Measurements from ENCODE around the gene ELOB.

ELOB gene

DNA sequence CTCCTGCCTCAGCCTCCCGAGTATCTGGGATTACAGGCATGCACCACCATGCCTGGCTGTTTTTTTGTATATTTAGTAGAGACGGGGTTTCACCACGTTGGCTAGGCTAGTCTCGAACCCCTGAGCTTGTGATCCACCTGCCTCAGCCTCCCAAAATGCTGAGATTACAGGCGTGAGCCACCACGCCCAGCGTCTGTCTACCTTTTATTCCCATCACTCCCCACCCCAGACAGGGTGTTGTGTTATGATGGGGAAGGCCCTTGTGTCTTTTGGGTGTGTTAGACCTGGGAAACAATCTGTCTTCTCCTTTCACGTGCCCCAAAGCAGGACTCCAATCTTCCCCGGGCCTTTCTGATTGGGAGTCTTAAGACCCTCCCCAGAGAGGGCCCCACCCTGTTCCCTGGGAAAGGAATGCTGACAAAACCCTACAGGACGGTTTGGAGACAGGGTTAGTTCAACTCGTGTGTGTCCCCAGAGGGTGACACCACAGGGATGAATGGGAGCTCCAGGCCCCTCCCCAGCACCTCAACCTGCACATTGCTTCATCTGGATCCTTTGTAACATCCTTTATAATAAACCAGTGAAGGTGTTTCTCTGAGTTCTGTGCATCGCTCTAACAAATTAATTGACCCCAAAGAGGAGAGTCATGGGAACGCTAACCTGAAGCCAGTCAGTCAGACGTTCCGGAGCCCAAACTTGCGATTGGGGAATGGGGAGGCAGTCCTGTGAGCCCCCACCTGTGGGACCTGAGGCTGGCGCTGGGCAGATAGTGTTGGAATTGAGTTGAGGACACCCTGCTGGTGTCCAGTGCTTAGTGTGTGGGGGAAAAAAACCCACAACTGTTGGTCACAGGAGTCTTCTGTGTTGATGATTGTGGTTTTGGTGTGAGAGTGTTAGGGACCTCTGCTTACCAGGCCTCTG lies 3.2 kb upstream of the ELOB start:
- H3K4me3 ChIP-seq (ENCODE audit: low read depth, low read length), result no peak overlapping the region
- TF ChIP-seq MYC (IDR thresholded peaks at IDR 0.05; ENCODE audit: low read depth, low read length) (no peak), POLR2A (IDR thresholded peaks at IDR 0.05; ENCODE audit: extremely low read depth, insufficient read length) (no peak)
- TF ChIP-seq, protein P1, sequence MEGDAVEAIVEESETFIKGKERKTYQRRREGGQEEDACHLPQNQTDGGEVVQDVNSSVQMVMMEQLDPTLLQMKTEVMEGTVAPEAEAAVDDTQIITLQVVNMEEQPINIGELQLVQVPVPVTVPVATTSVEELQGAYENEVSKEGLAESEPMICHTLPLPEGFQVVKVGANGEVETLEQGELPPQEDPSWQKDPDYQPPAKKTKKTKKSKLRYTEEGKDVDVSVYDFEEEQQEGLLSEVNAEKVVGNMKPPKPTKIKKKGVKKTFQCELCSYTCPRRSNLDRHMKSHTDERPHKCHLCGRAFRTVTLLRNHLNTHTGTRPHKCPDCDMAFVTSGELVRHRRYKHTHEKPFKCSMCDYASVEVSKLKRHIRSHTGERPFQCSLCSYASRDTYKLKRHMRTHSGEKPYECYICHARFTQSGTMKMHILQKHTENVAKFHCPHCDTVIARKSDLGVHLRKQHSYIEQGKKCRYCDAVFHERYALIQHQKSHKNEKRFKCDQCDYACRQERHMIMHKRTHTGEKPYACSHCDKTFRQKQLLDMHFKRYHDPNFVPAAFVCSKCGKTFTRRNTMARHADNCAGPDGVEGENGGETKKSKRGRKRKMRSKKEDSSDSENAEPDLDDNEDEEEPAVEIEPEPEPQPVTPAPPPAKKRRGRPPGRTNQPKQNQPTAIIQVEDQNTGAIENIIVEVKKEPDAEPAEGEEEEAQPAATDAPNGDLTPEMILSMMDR (IDR thresholded peaks at IDR 0.05; ENCODE audit: low read depth, low read length), result no peak
- TF ChIP-seq, protein P2, sequence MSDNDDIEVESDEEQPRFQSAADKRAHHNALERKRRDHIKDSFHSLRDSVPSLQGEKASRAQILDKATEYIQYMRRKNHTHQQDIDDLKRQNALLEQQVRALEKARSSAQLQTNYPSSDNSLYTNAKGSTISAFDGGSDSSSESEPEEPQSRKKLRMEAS (IDR thresholded peaks at IDR 0.05; ENCODE audit: low read depth, low read length), result no peak
- DNase-seq (ENCODE audit: low read depth), result no peak

DNA sequence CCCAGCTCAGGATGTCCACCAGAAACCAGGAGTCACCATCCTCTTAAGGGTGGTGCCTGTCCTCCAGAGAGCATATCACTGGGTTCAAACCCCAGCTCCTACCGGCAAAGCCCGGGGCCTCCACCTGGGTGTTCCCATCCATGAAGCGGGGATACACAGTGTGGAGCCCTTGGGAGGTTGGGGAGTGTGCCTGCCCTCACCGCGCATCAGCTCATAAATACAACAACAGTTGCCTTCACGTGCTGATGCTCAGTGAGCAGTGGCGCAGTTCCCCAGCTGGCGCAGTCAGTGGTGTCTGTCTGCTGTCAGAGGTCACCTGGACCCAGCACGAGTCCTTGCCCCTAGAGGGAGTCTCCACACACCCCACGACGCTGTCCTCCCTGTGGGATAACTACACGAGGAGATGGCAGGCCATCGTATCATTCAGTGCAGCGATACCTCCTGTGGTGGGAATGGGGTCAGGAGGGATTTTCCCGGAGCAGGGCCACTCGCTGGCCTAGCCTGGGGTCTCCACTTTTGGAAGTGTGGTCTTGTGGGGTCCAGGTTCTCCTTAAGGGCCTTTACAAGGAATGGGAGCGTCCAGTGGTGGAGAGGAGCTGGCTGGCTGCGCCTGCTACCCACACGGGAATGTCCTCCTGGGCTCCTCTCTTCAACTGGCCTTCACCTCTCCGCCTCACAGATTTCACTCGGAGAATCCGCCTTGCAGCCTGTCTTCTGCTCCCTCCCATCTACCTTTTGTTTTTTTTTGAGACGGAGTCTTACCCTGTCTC lies 2.3 kb upstream of the ELOB start:
- no peak for TF ChIP-seq POLR2A (IDR thresholded peaks at IDR 0.05; ENCODE audit: extremely low read depth, insufficient read length)
- TF ChIP-seq, protein P1 (IDR thresholded peaks at IDR 0.05; ENCODE audit: low read depth, low read length), result no peak
- TF ChIP-seq MYC (IDR thresholded peaks at IDR 0.05; ENCODE audit: low read depth, low read length), result no peak
- TF ChIP-seq, protein P2 (IDR thresholded peaks at IDR 0.05; ENCODE audit: low read depth, low read length), result no peak
- no peak overlapping the region for H3K4me3 ChIP-seq (ENCODE audit: low read depth, low read length)
- DNase-seq (ENCODE audit: low read depth), result no peak

DNA sequence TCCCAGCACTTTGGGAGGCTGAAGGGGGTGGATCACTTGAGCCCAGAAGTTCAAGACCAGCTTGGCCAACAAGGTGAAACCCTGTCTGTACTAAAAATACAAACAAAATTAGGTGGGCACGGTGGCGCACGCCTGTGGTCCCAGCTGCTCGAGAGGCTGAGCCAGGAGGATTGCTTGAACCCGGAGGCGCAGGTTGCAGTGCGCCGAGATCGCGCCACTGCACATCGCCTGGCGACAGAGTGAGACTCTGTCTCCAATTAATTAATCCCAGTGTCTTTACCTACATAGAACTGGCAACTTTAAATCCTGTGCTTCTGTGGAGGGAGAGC lies 1.5 kb upstream of the ELOB start:
- H3K4me3 ChIP-seq (ENCODE audit: low read depth, low read length), result peak overlapping the region; percentile 91
- DNase-seq (ENCODE audit: low read depth), result no peak
- TF ChIP-seq, protein P2 (IDR thresholded peaks at IDR 0.05; ENCODE audit: low read depth, low read length), result no peak
- TF ChIP-seq POLR2A (IDR thresholded peaks at IDR 0.05; ENCODE audit: extremely low read depth, insufficient read length) (no peak), MYC (IDR thresholded peaks at IDR 0.05; ENCODE audit: low read depth, low read length) (no peak)
- TF ChIP-seq, protein P1 (IDR thresholded peaks at IDR 0.05; ENCODE audit: low read depth, low read length), result no peak

DNA sequence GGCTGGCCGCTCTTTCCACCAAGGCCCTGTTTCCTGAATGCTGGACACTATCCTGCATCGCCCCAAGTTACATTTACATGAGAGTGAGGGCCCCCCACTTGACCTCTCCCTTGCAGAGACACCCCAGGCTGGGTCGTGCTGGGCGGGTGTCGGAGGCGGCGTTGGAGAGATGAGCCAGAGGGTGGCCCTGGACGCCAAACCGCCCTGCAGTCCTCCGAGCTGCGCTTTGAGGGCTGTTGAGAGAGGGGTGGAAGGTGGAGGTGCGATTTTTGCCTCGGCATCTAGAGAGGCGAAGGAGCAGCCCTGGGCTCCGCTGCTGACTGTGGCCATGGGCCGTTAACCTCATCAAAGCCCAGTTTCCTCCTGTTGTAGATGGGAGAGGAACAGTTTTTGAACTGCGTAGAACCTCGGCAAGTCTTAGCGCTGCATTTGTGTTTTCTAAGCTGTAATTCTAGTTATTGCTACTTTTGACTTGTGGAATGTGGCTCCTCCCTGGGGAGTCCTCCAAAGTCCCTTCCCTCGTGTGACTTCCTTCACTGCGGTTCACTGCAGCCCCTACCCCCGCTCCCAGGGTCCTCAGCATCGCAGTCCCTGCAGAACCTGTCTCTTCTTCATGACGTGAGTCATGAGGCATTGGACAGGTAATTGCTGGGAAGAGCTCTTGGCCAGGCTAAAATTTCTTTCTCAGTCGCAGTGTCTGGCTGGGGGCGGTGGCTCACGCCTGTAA lies 986 bp upstream of the ELOB start:
- peak overlapping the region; percentile 91 for H3K4me3 ChIP-seq (ENCODE audit: low read depth, low read length)
- TF ChIP-seq POLR2A (IDR thresholded peaks at IDR 0.05; ENCODE audit: extremely low read depth, insufficient read length), result no peak
- TF ChIP-seq, protein P2 (IDR thresholded peaks at IDR 0.05; ENCODE audit: low read depth, low read length), result no peak
- TF ChIP-seq, protein P1 (IDR thresholded peaks at IDR 0.05; ENCODE audit: low read depth, low read length), result no peak
- no peak for TF ChIP-seq MYC (IDR thresholded peaks at IDR 0.05; ENCODE audit: low read depth, low read length)
- DNase-seq (ENCODE audit: low read depth), result peak; percentile 66

DNA sequence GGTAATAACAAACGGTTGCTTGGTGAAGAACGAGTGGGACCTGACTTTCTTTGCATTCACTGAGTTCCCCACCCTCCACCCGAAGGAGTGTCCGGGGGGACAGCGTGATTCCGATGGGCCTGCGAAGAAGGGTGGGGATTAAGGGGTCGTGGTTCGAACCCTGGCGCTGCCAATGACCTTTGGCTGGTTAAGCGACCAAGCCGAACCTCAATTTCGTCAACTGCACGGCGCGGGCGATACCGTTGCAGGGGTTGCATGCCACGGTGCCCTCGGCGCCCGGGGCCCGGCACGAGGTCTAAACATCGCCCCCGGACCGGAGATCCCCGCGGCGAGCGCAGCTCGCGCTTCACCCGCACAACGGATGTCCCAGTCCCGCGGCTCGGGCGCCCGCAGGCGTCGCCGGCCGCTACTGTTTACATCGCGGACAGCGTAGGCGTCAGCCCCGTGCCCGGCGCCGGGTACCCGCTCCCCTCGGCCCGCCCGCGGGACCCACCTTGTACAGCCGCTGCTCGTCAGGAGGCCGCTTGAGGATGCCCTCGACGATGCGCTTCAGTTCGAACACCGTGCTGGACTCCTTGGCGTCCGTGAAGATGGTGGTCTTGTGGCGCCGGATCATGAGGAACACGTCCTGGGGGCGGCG lies 460 bp downstream of the ELOB start:
- peak; percentile 51 for DNase-seq (ENCODE audit: low read depth)
- H3K4me3 ChIP-seq (ENCODE audit: low read depth, low read length), result peak overlapping the region; percentile 82
- TF ChIP-seq POLR2A (IDR thresholded peaks at IDR 0.05; ENCODE audit: extremely low read depth, insufficient read length), result no peak
- TF ChIP-seq MYC (IDR thresholded peaks at IDR 0.05; ENCODE audit: low read depth, low read length), result no peak
- TF ChIP-seq, protein P2 (IDR thresholded peaks at IDR 0.05; ENCODE audit: low read depth, low read length), result no peak; the same call in 1 of the 2 replicates
- TF ChIP-seq, protein P1 (IDR thresholded peaks at IDR 0.05; ENCODE audit: low read depth, low read length), result no peak

Measured in NB4 (cell line).